ENCODE results near the gene GSK3B.

The GSK3B gene

DNA sequence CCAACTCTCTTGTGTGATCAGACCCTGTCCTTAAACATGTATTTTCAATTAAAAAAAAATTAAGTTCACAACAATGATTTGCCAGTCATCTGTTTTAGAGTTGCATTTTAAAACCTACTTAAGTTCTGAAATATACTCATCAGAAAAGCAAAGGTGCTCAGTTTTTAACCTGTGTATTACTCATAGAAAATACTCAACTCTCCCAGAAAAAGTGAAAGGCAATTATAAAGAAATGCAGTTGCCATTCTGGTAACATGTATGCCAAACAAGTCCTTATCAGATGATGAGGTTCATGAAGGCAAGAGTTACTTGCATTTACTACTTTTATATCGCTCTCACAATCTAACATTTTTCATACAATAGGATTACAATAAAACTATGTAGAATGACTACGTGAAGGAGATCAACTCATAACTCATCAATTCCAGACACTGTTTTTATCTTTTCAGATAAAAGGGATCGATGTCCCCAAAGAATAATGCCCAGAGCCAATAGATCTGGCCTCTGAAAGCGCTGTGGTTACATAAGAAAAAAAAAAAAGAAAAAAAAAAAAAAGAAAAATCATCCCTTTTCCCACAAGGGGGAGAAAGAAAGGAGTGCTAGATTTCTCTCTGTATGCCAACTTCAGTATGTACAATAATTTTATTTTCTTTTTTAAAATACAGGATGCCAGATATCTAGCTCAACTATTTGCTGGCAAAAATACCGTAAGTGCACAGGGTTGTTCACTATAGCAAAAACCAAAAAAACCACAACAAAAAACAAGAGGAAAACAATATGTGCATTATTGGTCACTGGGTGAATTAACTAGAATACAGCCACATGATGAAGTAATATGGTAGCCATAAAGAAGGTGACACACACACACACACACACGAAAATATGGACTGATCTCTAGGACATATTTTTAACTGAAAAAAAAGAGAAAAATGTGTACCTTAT lies 175.0 kb downstream of the GSK3B start:
- TF ChIP-seq, protein P1, sequence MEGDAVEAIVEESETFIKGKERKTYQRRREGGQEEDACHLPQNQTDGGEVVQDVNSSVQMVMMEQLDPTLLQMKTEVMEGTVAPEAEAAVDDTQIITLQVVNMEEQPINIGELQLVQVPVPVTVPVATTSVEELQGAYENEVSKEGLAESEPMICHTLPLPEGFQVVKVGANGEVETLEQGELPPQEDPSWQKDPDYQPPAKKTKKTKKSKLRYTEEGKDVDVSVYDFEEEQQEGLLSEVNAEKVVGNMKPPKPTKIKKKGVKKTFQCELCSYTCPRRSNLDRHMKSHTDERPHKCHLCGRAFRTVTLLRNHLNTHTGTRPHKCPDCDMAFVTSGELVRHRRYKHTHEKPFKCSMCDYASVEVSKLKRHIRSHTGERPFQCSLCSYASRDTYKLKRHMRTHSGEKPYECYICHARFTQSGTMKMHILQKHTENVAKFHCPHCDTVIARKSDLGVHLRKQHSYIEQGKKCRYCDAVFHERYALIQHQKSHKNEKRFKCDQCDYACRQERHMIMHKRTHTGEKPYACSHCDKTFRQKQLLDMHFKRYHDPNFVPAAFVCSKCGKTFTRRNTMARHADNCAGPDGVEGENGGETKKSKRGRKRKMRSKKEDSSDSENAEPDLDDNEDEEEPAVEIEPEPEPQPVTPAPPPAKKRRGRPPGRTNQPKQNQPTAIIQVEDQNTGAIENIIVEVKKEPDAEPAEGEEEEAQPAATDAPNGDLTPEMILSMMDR (IDR thresholded peaks at IDR 0.05; ENCODE audit: low read depth, low read length), result no peak
- H3K36me3 ChIP-seq, result no peaks in the 10 kb centered on the region; the same call in 1 of the 2 replicates
- no peak overlapping the region for H3K4me3 ChIP-seq (ENCODE audit: low read depth, low read length)
- no peak for DNase-seq
- H3K9me3 ChIP-seq, result no peaks in the 10 kb centered on the region
- peaks cover 2% of the 10 kb centered on the region; the same call in 1 of the 2 replicates for H3K4me1 ChIP-seq
- H3K27me3 ChIP-seq, result no peaks in the 10 kb centered on the region

DNA sequence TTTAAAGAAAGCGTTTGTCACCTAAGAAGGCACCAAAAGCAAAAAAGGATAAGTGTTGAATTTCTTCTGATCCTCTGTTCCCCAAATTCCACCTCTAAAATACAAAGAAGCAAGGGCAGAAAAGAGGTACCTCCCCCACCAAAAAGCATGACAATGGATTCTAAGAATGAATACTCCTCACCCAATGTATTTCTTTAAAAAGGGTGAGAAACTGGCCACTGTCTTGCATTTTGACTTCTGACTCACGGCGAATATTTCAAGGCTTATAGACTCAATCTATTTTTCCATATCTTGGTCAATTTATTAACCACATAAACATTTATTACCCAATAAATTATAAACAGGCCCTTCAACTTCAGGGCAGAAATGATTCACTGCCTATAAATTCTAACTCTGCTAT lies 181.2 kb downstream of the GSK3B start:
- H3K4me3 ChIP-seq (ENCODE audit: low read depth, low read length), result no peak overlapping the region
- DNase-seq, result no peak

DNA sequence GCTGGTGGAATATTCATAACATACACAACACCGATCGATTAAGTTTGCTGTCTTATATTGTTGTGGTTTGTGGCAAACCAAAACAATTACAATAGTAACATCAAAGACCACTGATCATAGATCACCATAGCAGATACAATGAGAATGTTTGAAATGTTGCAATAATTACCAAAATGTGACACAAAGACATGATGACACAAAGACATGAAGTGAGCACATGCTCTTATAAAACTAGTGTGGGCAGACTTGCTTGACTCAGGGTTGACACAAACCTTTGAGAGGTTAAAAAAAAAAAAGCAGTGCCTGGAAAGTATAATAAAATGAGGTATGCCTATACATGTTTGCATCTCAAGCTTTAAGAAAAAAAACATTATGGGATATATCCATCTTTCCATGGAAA lies 182.0 kb downstream of the GSK3B start:
- Histone ChIP-seq H3K4me1 (no peaks in the 10 kb centered on the region; the same call in 1 of the 2 replicates), H3K27me3 (no peaks in the 10 kb centered on the region), H3K36me3 (peaks cover 12% of the 10 kb centered on the region), H3K9me3 (no peaks in the 10 kb centered on the region), H3K4me3 (ENCODE audit: low read depth, low read length) (no peak overlapping the region)
- no peak for DNase-seq
- TF ChIP-seq, protein P1 (IDR thresholded peaks at IDR 0.05; ENCODE audit: low read depth, low read length), result no peak

More for the DNA sequence above, 181.2 kb downstream of the GSK3B start:
- Histone ChIP-seq H3K4me1 (no peaks in the 10 kb centered on the region; the same call in 1 of the 2 replicates), H3K27me3 (no peaks in the 10 kb centered on the region), H3K36me3 (peaks cover 12% of the 10 kb centered on the region), H3K9me3 (no peaks in the 10 kb centered on the region)
- TF ChIP-seq, protein P1 (IDR thresholded peaks at IDR 0.05; ENCODE audit: low read depth, low read length), result no peak

DNA sequence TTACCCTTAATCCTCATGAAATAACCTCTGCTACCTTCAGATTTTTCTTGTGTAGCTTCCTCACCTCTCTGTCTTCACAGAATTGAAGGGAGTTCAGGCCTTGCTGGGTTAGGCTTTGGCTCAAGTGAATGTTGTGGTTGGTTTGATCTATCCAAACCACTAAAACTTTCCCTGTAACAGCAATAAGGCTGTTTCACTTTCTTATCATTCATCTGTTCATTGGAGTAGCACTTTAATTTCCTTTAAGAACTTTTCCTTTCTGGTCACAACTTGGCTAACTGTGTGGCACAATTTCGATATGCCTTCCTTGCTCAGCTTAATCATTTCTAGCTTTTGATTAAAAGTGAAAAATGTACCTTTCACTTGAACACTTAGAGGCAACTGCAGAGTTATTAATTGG lies 182.5 kb downstream of the GSK3B start:
- H3K27me3 ChIP-seq, result no peaks in the 10 kb centered on the region
- no peak for DNase-seq
- H3K9me3 ChIP-seq, result no peaks in the 10 kb centered on the region
- H3K4me1 ChIP-seq, result no peaks in the 10 kb centered on the region; the same call in 1 of the 2 replicates
- TF ChIP-seq, protein P1 (IDR thresholded peaks at IDR 0.05; ENCODE audit: low read depth, low read length), result no peak
- H3K4me3 ChIP-seq (ENCODE audit: low read depth, low read length), result no peak overlapping the region
- peaks cover 12% of the 10 kb centered on the region for H3K36me3 ChIP-seq

DNA sequence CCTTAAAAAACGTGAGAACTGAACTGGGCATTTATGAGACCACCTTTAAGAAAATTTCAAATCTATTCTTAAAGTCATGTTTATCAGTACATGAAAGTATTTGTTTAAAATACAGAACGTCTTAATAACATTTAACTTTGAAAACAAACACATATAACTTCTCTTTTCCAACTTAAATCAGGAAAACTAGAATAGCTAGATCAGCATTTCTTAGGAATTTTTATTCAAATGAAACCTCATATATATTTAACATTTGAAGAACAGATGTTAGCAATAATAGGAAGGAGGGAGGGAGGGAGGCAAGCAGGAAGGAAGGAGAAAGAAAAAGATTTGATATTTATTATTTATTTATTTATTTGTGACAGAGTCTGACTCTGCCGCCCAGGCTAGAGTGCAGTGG lies 192.2 kb downstream of the GSK3B start:
- Histone ChIP-seq H3K27me3 (no peaks in the 10 kb centered on the region), H3K9me3 (no peaks in the 10 kb centered on the region), H3K4me3 (ENCODE audit: low read depth, low read length) (no peak overlapping the region), H3K4me1 (no peaks in the 10 kb centered on the region), H3K36me3 (no peaks in the 10 kb centered on the region; the same call in 1 of the 2 replicates)
- DNase-seq, result no peak
- TF ChIP-seq, protein P1 (IDR thresholded peaks at IDR 0.05; ENCODE audit: low read depth, low read length), result no peak

DNA sequence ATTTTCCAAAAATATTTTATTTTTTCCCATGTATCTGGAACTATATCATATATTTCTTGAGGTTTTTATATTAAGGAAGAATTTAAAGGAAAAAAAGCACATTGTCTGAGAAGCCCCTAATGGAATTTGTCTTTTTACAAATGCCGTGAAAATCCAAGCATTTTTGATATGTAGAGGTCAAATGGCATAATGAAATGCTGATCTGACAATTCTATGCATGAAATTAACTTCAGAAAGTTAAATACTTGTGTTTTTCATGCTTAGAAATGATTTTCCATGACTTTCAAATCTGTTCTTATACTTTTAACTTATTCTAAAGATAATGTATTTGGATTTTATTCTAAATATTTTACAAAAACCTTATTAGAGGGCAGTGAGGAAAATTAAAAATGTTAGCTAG lies 193.1 kb downstream of the GSK3B start:
- Histone ChIP-seq H3K4me3 (ENCODE audit: low read depth, low read length) (no peak overlapping the region), H3K4me1 (no peaks in the 10 kb centered on the region), H3K36me3 (no peaks in the 10 kb centered on the region; the same call in 1 of the 2 replicates), H3K27me3 (no peaks in the 10 kb centered on the region), H3K9me3 (no peaks in the 10 kb centered on the region)
- TF ChIP-seq, protein P1 (IDR thresholded peaks at IDR 0.05; ENCODE audit: low read depth, low read length), result no peak
- no peak for DNase-seq

All from BE2C (cell line).